WTC11 (cell line): ENCODE results near the gene IL1RAPL1. TPM values are rescaled to one million over a fixed set of nuclear protein-coding genes. Genes with fewer than 3 reads are reported as not detected.

Experiments used
- ATAC-seq: fragments of 200-7000 bp; cut with Tn5 transposase; 2 replicates; pipeline ENCODE4 v1.10.0; 2021; ENCODE audit warnings: mild to moderate bottlenecking, moderate library complexity
- CTCF ChIA-PET: fragments of 300-600 bp; sonication (Branson Sonifier 250); formaldehyde crosslinking; loops from one replicate; lab custom pipeline; 2021; ENCODE audit warnings: antibody characterized with exemption; lab: Charles Lee
- POLR2A ChIA-PET: fragments of 350-600 bp; sonication (Branson Sonifier 250); formaldehyde crosslinking; loops from one replicate; lab custom pipeline; 2021; ENCODE audit warnings: antibody characterized with exemption; lab: Charles Lee
- DNase-seq: peaks from one replicate; pipeline ENCODE4 v3.0.0; 2021; ENCODE audit warnings: low spot score
- H3K27ac Mint-ChIP-seq: 2 replicates; pipeline ENCODE4 v1.8.0; 2021; ENCODE audit warnings: mixed read lengths
- H3K27me3 Mint-ChIP-seq: 2 replicates; pipeline ENCODE4 v1.8.0; 2021; ENCODE audit warnings: low read depth, mild to moderate bottlenecking, moderate library complexity, mixed read lengths
- H3K36me3 Mint-ChIP-seq: 2 replicates; pipeline ENCODE4 v1.8.0; 2021; ENCODE audit warnings: mixed read lengths
- H3K4me1 Mint-ChIP-seq: 2 replicates; pipeline ENCODE4 v1.8.0; 2022; ENCODE audit warnings: mixed read lengths
- H3K4me3 Mint-ChIP-seq: 2 replicates; pipeline ENCODE4 v1.8.0; 2021; ENCODE audit warnings: mild to moderate bottlenecking, moderate library complexity, mixed read lengths
- H3K9me3 Mint-ChIP-seq: 2 replicates; pipeline ENCODE4 v1.8.0; 2021; ENCODE audit warnings: mixed read lengths
- ATF1 ChIP-seq: sonication (generic); formaldehyde crosslinking; IDR thresholded peaks from 2 replicates; pipeline ENCODE4 v1.8.1; 2023; ENCODE audit warnings: mild to moderate bottlenecking, moderate library complexity, missing genetic modification reagents
- CREB1 ChIP-seq: sonication (generic); formaldehyde crosslinking; IDR thresholded peaks from 2 replicates; pipeline ENCODE4 v1.8.0; 2023; ENCODE audit warnings: mild to moderate bottlenecking, missing genetic modification reagents
- FOXJ3 ChIP-seq: sonication (generic); formaldehyde crosslinking; IDR thresholded peaks from 2 replicates; pipeline ENCODE4 v1.9.0; 2021; ENCODE audit warnings: missing genetic modification reagents, mild to moderate bottlenecking, borderline replicate concordance
- GABPB1 ChIP-seq: sonication (generic); formaldehyde crosslinking; IDR thresholded peaks from 2 replicates; pipeline ENCODE4 v1.8.1; 2023; ENCODE audit warnings: mild to moderate bottlenecking, missing genetic modification reagents
- MXD4 ChIP-seq: fragments of 250-450 bp; sonication (Bioruptor Pico); IDR thresholded peaks from 2 replicates; pipeline ENCODE4 v1.8.0; 2021; ENCODE audit warnings: mild to moderate bottlenecking, moderate library complexity, borderline replicate concordance
- MYBL2 ChIP-seq: sonication (generic); formaldehyde crosslinking; IDR thresholded peaks from 2 replicates; pipeline ENCODE4 v1.8.1; 2023; ENCODE audit warnings: mild to moderate bottlenecking, moderate library complexity, missing genetic modification reagents
- NFATC4 ChIP-seq: fragments of 250-450 bp; sonication (Bioruptor Pico); IDR thresholded peaks from 2 replicates; pipeline ENCODE4 v1.9.0; 2021; ENCODE audit warnings: mild to moderate bottlenecking
- NR3C1 ChIP-seq: sonication (generic); formaldehyde crosslinking; conservative IDR thresholded peaks from 2 replicates; pipeline ENCODE4 v1.8.1; 2023; ENCODE audit warnings: low read depth, mild to moderate bottlenecking, missing genetic modification reagents
- SOX15 ChIP-seq: fragments of 250-450 bp; sonication (Bioruptor Pico); IDR thresholded peaks from 2 replicates; pipeline ENCODE4 v1.9.0; 2021; ENCODE audit warnings: mild to moderate bottlenecking
- ZNF219 ChIP-seq: sonication (generic); formaldehyde crosslinking; IDR thresholded peaks from 2 replicates; pipeline ENCODE4 v1.8.0; 2023; ENCODE audit warnings: missing genetic modification reagents, mild to moderate bottlenecking, borderline replicate concordance
- ZNF317 ChIP-seq: sonication (generic); formaldehyde crosslinking; IDR thresholded peaks from 2 replicates; pipeline ENCODE4 v1.8.1; 2023; ENCODE audit warnings: low read depth, mild to moderate bottlenecking, moderate library complexity, missing genetic modification reagents, borderline replicate concordance
- ZNF416 ChIP-seq: fragments of 250-450 bp; sonication (Bioruptor Pico); IDR thresholded peaks from 2 replicates; pipeline ENCODE4 v1.9.0; 2021; ENCODE audit warnings: mild to moderate bottlenecking, inconsistent platforms
- total RNA-seq: library from RNA; stranded (reverse); gene quantifications from 3 replicates; pipeline ENCODE4 v1.2.3, GENCODE V29; 2021
- TF ChIP-seq, protein P1 (sequence below): sonication (generic); formaldehyde crosslinking; IDR thresholded peaks from 2 replicates; pipeline ENCODE4 v1.8.0; 2022; ENCODE audit warnings: mild to moderate bottlenecking, missing genetic modification reagents
- TF ChIP-seq, protein P2 (sequence below): sonication (generic); formaldehyde crosslinking; IDR thresholded peaks from 2 replicates; pipeline ENCODE4 v1.8.1; 2023; ENCODE audit warnings: mild to moderate bottlenecking, moderate library complexity, missing genetic modification reagents
- TF ChIP-seq, protein P3 (sequence below): fragments of 250-450 bp; sonication (Bioruptor Pico); IDR thresholded peaks from 2 replicates; pipeline ENCODE4 v1.9.0; 2021; ENCODE audit warnings: mild to moderate bottlenecking
- TF ChIP-seq, protein P4 (sequence below): sonication (generic); formaldehyde crosslinking; IDR thresholded peaks from 2 replicates; pipeline ENCODE4 v1.8.1; 2022; ENCODE audit warnings: low read depth, missing genetic modification reagents, borderline replicate concordance
- TF ChIP-seq, protein P5 (sequence below): sonication (generic); formaldehyde crosslinking; IDR thresholded peaks from 2 replicates; pipeline ENCODE4 v1.8.0; 2022; ENCODE audit warnings: missing genetic modification reagents
- TF ChIP-seq, protein P6 (sequence below): sonication (generic); formaldehyde crosslinking; IDR thresholded peaks from 2 replicates; pipeline ENCODE4 v1.8.1; 2023; ENCODE audit warnings: mild to moderate bottlenecking, missing genetic modification reagents, borderline replicate concordance

IL1RAPL1 gene
- total RNA-seq, 1 experiment from 2014 or later, result 0.13 TPM

DNA sequence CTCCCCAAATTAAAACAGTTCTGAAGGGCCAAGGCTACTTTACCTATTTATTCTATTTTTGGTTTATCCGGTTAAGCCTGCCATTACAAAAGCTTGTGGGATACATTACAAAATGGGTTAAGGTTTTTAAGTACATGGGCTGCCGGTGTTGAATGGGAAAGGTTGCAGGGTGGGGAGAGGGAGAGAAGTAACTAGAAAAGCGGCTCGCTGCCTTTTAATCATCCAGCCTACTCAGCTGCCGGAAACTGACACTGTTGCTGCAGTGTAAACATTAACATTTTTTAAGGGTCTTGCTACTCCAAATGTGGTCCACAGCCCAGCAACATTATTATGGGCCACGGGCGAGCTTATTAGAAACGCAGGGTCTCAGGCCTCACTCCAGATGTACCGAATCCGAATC lies 1.5 kb upstream of the IL1RAPL1 start:
- no peak for DNase-seq
- Mint-ChIP-seq H3K4me3 (no peak overlapping the region), H3K27me3 (peaks cover 2% of the 10 kb centered on the region; the same call in 1 of the 2 replicates), H3K4me1 (peaks cover 35% of the 10 kb centered on the region), H3K36me3 (no peaks in the 10 kb centered on the region), H3K27ac (0 out of 2 replicates have a peak overlapping the region, but pooled peaks have one; percentile 29), H3K9me3 (no peaks in the 10 kb centered on the region)
- peak; percentile 36 for ATAC-seq
- ChIA-PET POLR2A (no interaction called here), CTCF (no interaction called here)
- TF ChIP-seq, protein P1, sequence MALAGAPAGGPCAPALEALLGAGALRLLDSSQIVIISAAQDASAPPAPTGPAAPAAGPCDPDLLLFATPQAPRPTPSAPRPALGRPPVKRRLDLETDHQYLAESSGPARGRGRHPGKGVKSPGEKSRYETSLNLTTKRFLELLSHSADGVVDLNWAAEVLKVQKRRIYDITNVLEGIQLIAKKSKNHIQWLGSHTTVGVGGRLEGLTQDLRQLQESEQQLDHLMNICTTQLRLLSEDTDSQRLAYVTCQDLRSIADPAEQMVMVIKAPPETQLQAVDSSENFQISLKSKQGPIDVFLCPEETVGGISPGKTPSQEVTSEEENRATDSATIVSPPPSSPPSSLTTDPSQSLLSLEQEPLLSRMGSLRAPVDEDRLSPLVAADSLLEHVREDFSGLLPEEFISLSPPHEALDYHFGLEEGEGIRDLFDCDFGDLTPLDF, result no peak

DNA sequence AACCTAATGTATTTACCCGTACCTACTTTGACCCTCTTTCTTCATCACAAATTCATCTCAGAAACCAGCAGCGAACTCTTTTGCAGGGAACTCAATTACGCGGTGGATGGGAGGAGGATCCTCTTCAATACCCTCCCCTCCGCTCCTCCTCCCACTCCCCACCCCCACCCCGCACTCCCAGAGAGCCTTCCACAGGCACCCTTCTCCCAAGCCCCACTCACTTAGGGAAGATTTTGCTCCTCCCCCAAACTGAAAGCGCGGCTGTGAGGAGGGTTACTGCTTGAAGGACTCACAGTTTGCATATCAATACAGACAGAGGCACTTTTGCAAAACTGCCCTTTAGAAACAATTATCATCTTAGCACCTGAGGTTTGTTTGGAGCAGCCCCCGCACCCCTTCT lies 960 bp upstream of the IL1RAPL1 start:
- Mint-ChIP-seq H3K36me3 (no peaks in the 10 kb centered on the region), H3K4me3 (no peak overlapping the region), H3K4me1 (peaks cover 32% of the 10 kb centered on the region), H3K27ac (peak overlapping the region; percentile 29; the same call in 1 of the 2 replicates), H3K9me3 (no peaks in the 10 kb centered on the region), H3K27me3 (peaks cover 2% of the 10 kb centered on the region; the same call in 1 of the 2 replicates)
- peak; percentile 38 for DNase-seq
- no peak for TF ChIP-seq NR3C1 (CRISPR knock-in tag)
- TF ChIP-seq, protein P2, sequence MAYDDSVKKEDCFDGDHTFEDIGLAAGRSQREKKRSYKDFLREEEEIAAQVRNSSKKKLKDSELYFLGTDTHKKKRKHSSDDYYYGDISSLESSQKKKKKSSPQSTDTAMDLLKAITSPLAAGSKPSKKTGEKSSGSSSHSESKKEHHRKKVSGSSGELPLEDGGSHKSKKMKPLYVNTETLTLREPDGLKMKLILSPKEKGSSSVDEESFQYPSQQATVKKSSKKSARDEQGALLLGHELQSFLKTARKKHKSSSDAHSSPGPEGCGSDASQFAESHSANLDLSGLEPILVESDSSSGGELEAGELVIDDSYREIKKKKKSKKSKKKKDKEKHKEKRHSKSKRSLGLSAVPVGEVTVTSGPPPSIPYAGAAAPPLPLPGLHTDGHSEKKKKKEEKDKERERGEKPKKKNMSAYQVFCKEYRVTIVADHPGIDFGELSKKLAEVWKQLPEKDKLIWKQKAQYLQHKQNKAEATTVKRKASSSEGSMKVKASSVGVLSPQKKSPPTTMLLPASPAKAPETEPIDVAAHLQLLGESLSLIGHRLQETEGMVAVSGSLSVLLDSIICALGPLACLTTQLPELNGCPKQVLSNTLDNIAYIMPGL (CRISPR knock-in tag), result no peak
- ChIA-PET CTCF (no interaction called here), POLR2A (no interaction called here)
- peak; percentile 79 for ATAC-seq

DNA sequence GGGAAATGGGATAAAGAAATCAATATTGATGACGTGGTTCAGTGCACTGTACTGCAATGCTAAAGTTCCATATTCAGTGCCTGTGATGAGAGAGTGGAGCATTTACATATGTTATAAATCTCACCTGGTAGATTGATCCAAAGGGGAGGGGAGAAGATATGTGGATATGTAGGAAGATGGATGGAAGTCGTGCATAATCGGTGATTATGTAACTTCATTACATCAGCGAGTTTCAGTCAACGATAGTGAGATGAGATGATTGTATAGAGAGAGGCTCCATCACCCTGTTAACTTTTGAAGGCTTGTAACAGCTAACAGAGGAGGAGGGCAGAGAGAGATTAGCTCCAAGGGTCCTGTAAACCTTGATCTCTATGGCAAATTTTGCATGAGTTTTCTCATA lies 1.8 kb downstream of the IL1RAPL1 start:
- ATAC-seq (no peak), DNase-seq (no peak)
- ChIA-PET CTCF (no interaction called here), POLR2A (no interaction called here)
- peaks cover 2% of the 10 kb centered on the region; the same call in 1 of the 2 replicates for H3K27me3 Mint-ChIP-seq
- H3K9me3 Mint-ChIP-seq, result no peaks in the 10 kb centered on the region
- H3K36me3 Mint-ChIP-seq, result no peaks in the 10 kb centered on the region
- peaks cover 15% of the 10 kb centered on the region for H3K4me1 Mint-ChIP-seq
- H3K27ac Mint-ChIP-seq, result no peak overlapping the region
- H3K4me3 Mint-ChIP-seq, result no peak overlapping the region
- TF ChIP-seq MYBL2 (CRISPR knock-in tag) (no peak), GABPB1 (CRISPR knock-in tag) (no peak), ZNF416 (CRISPR knock-in tag) (no peak), SOX15 (CRISPR knock-in tag) (no peak), CREB1 (CRISPR knock-in tag) (no peak), FOXJ3 (no peak), ZNF219 (no peak), ZNF317 (CRISPR knock-in tag) (no peak), NFATC4 (CRISPR knock-in tag) (no peak), MXD4 (no peak), ATF1 (CRISPR knock-in tag) (no peak)
- TF ChIP-seq, protein P3, sequence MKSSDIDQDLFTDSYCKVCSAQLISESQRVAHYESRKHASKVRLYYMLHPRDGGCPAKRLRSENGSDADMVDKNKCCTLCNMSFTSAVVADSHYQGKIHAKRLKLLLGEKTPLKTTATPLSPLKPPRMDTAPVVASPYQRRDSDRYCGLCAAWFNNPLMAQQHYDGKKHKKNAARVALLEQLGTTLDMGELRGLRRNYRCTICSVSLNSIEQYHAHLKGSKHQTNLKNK, result no peak
- TF ChIP-seq, protein P4, sequence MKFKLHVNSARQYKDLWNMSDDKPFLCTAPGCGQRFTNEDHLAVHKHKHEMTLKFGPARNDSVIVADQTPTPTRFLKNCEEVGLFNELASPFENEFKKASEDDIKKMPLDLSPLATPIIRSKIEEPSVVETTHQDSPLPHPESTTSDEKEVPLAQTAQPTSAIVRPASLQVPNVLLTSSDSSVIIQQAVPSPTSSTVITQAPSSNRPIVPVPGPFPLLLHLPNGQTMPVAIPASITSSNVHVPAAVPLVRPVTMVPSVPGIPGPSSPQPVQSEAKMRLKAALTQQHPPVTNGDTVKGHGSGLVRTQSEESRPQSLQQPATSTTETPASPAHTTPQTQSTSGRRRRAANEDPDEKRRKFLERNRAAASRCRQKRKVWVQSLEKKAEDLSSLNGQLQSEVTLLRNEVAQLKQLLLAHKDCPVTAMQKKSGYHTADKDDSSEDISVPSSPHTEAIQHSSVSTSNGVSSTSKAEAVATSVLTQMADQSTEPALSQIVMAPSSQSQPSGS (CRISPR knock-in tag), result no peak
- TF ChIP-seq, protein P5, sequence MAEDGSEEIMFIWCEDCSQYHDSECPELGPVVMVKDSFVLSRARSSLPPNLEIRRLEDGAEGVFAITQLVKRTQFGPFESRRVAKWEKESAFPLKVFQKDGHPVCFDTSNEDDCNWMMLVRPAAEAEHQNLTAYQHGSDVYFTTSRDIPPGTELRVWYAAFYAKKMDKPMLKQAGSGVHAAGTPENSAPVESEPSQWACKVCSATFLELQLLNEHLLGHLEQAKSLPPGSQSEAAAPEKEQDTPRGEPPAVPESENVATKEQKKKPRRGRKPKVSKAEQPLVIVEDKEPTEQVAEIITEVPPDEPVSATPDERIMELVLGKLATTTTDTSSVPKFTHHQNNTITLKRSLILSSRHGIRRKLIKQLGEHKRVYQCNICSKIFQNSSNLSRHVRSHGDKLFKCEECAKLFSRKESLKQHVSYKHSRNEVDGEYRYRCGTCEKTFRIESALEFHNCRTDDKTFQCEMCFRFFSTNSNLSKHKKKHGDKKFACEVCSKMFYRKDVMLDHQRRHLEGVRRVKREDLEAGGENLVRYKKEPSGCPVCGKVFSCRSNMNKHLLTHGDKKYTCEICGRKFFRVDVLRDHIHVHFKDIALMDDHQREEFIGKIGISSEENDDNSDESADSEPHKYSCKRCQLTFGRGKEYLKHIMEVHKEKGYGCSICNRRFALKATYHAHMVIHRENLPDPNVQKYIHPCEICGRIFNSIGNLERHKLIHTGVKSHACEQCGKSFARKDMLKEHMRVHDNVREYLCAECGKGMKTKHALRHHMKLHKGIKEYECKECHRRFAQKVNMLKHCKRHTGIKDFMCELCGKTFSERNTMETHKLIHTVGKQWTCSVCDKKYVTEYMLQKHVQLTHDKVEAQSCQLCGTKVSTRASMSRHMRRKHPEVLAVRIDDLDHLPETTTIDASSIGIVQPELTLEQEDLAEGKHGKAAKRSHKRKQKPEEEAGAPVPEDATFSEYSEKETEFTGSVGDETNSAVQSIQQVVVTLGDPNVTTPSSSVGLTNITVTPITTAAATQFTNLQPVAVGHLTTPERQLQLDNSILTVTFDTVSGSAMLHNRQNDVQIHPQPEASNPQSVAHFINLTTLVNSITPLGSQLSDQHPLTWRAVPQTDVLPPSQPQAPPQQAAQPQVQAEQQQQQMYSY (CRISPR knock-in tag), result no peak
- TF ChIP-seq, protein P6, sequence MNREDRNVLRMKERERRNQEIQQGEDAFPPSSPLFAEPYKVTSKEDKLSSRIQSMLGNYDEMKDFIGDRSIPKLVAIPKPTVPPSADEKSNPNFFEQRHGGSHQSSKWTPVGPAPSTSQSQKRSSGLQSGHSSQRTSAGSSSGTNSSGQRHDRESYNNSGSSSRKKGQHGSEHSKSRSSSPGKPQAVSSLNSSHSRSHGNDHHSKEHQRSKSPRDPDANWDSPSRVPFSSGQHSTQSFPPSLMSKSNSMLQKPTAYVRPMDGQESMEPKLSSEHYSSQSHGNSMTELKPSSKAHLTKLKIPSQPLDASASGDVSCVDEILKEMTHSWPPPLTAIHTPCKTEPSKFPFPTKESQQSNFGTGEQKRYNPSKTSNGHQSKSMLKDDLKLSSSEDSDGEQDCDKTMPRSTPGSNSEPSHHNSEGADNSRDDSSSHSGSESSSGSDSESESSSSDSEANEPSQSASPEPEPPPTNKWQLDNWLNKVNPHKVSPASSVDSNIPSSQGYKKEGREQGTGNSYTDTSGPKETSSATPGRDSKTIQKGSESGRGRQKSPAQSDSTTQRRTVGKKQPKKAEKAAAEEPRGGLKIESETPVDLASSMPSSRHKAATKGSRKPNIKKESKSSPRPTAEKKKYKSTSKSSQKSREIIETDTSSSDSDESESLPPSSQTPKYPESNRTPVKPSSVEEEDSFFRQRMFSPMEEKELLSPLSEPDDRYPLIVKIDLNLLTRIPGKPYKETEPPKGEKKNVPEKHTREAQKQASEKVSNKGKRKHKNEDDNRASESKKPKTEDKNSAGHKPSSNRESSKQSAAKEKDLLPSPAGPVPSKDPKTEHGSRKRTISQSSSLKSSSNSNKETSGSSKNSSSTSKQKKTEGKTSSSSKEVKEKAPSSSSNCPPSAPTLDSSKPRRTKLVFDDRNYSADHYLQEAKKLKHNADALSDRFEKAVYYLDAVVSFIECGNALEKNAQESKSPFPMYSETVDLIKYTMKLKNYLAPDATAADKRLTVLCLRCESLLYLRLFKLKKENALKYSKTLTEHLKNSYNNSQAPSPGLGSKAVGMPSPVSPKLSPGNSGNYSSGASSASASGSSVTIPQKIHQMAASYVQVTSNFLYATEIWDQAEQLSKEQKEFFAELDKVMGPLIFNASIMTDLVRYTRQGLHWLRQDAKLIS (CRISPR knock-in tag), result no peak
